Measurements from ENCODE around the gene ANKRD29.
"Not testable (repeated sequence)": the region's sequence is repeated elsewhere in the genome, so short reads cannot be mapped to it uniquely, and the experiment has no call there.

Gene ANKRD29

GRCh38 chr18:23614413-23614812 is 48.3 kb downstream of the ANKRD29 start:
- no peak for DNase-seq

DNA sequence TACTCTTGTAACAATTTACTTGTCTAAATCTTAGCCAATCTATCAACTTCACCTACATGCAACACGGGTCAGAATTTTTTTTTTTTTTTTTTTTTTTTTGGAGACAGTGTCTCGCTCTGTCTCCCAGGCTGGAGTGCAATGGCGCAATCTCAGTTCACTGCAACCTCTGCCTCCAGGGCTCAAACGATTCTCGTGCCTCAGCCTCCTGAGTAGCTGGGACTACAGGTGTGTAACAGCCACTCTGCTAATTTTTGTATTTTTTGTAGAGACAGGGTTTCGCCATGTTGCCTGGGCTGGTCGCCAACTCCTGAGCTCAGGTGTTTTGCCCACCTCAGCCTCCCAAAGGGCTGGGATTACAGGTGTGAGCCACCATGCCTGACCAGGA is 49.6 kb downstream of the ANKRD29 start:
- DNase-seq: not testable (repeated sequence)

DNA sequence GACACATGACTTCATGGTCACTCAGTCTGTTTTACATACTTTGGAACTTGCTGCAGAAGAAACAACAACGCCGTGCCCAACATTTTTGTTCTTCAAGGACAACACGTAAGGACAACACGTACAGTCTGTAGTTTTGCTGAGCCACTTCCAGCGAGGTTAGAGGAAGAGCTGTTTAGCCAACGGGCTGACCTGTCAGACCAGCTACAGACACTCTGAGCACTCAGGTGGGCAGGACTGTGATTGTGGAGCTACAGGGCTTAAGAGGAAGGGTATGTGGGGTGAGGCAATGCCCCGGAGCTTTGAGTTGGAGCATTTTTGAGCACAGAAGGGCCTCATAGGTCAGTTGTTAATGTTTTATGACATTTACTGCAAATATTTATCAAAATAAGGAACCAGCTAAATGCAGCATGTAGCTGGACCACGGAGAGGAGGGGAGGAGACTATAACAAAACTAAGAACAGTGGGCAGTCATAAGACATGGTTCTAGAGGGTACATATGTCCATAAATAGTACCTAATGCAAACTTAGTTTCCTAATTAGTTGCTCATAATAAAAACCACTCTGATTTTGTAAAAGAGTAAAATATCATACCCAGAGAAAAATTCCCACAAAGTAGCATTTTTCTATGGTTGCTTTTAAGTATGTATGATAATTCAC is 50.1 kb downstream of the ANKRD29 start:
- DNase-seq: no peak

DNA sequence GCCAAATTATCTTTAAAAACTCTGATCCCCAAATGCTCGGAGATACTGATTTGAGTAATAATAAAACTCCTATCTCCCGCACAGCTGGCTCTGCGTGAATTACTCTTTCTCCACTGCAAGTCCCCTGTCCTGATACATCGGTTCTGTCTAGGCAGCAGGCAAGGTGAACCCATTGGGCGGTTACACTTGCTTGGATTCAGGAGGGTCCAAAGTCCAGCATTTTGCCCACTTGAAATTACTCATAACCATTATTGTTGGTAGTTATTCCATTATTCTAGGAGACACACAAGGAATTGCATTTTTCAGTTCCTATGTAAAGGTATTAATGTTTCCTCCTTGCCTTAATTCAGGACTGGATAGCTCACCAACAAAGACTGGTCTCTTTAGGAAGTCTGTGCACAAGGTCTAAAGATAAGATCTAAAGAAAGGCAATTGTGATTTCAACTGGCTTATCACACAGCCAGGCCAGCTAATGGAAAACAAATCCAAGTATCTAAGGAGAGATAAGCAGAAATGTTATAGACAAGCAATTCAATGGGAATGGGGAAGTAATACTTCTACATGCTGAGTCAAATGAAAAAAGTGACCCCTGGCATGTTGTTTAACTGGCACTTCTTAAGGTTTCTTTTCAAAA is 53.2 kb downstream of the ANKRD29 start:
- DNase-seq: no peak

GRCh38 chr18:23608211-23608610 is 54.5 kb downstream of the ANKRD29 start:
- DNase-seq: no peak

DNA sequence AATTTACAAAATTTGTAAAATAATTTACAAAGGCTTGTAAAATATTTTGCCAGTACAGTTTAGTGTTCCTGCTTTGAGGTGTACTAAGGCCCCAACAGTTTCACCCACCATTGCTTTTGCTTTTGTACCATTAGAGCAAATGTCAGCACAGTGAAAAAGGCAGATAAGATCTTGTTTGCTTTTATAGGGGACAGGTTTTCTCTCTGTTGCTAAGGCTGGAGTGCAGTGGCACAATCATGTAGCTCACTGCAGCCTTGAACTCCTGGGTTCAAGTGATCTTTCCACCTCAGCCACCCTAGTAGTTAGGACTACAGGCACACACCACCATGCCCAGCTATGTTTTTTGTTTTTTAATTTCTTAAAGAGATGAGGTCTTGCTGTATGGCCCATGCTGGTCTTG is 56.8 kb downstream of the ANKRD29 start:
- DNase-seq: no peak

DNA sequence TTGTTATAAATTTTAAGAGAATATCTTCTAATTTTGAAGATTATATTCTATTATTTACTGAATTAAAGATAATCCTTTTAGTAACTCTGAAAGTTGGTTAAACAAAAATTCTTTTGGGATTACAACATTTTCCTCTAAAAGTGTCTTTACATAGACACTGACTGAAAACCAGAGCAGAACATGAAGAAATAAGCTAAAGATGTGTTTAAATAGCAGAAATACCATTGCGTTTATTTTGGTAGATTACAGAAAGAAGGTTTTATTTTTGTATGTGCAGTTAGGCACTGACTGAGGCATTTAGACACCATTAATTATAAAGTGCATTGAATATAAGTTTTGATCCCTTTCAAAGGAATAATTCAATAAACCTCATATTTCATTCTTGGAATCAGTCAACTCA is 62.9 kb downstream of the ANKRD29 start:
- no peak for DNase-seq

- DNase-seq: no peak
Observed at GRCh38 chr18:23596183-23596582, 66.5 kb downstream of the ANKRD29 start.

- no peak for DNase-seq
Observed at GRCh38 chr18:23595591-23595990, 67.1 kb downstream of the ANKRD29 start.

GRCh38 chr18:23593720-23594119 is 69.0 kb downstream of the ANKRD29 start:
- DNase-seq: no peak

GRCh38 chr18:23592911-23593310 is 69.8 kb downstream of the ANKRD29 start:
- no peak for DNase-seq

GRCh38 chr18:23591011-23591410 is 71.7 kb downstream of the ANKRD29 start:
- no peak for DNase-seq

- no peak for DNase-seq
Observed at GRCh38 chr18:23588836-23589560, 73.7 kb downstream of the ANKRD29 start.

GRCh38 chr18:23587220-23587642 is 75.5 kb downstream of the ANKRD29 start:
- no peak for DNase-seq

DNA sequence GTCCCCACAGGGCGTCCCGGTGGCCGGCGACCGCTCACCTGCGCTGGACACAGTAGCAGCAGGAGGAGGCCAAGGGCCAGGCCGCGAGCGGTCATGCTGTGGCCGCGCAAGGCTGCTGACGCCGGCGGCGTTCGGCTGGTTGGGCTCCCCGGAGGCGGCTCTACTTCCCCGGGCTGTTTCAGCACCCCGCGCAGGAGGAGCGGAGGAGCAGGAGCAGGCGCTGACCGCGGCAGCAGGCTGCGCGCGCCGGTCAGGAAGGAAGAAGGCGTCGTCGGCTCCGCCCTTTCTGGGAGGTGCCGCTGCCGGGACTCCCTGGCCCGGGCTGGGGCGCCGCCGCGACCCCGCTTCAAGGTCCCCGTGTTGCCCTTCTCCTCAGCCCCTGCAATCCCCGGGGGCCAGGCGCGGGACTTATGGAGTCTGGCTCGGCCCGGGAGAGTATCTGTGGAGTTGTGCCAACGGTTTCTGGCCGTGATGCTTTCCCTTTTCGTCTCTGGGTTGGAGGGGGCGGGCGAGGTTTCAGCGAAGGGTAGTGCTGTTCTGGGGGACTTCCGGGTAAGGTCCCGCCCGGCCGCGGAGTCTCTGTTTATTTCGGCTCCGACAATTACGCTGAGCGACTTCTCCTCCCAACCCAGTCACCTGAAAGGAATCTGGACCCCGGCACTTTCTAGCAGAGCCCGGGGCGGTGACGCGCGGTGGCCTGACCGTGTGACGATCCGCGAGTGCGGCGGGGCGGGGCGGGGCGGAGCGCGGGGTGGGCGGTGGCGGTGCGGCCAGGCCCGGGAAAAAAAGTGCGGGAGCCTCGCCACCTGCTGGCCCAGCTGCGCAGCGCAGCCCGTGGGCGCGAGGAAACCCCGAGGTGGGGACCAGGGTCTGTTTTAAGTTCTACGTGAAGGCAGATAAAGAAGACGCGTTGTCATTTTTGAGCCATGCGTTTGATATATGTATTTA is 76.2 kb downstream of the ANKRD29 start, which contains the start of gene NPC1:
Gene NPC1, minus strand, starts transcription at position 258 of the 948 bp plus-strand sequence. Its CDS starts 163 bp downstream, at position 95.
- peak; percentile 83 for DNase-seq

- no peak for DNase-seq
Observed at GRCh38 chr18:23585897-23586248, 76.8 kb downstream of the ANKRD29 start.

GRCh38 chr18:23585007-23585871 is 77.5 kb downstream of the ANKRD29 start:
- DNase-seq: peak; percentile 14

- no peak for DNase-seq
Observed at GRCh38 chr18:23584019-23584983, 78.4 kb downstream of the ANKRD29 start.

- no peak for DNase-seq
Observed at GRCh38 chr18:23583071-23583865, 79.4 kb downstream of the ANKRD29 start.
